ENCODE data around the gene CHRDL2.

DNA sequence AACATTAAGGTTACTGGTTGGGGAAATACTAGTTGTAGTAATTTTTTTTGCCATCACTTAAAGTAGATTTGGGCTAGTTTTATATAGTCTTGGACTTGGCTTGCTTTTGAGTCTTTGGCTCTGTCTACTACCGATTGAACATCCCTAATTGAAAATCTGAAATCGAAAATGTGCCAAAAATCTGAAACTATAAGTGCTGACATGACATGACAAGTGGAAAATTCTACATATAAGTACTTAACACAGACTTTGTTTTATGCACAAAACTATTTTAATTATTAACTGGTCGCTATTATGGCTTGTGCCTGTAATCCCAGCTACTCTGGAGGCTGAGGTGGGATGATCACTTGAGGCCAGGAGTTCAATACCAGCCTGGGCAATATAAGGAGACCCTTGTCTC, 39.9 kb upstream of the CHRDL2 start:
- TF ChIP-seq CTCF (IDR thresholded peaks at IDR 0.05) (no peak), EZH2 (IDR thresholded peaks at IDR 0.05; ENCODE audit: borderline replicate concordance, insufficient read depth, low read depth, low read length, poor library complexity, severe bottlenecking) (no peak)
